ENCODE results near the gene CATSPER1.
"Not testable (repeated sequence)": the region's sequence is repeated elsewhere in the genome, so short reads cannot be mapped to it uniquely, and the experiment has no call there.

The CATSPER1 gene

GRCh38 chr11:66020212-66020611 is 6.1 kb downstream of the CATSPER1 start:
- DNase-seq = no peak

DNA sequence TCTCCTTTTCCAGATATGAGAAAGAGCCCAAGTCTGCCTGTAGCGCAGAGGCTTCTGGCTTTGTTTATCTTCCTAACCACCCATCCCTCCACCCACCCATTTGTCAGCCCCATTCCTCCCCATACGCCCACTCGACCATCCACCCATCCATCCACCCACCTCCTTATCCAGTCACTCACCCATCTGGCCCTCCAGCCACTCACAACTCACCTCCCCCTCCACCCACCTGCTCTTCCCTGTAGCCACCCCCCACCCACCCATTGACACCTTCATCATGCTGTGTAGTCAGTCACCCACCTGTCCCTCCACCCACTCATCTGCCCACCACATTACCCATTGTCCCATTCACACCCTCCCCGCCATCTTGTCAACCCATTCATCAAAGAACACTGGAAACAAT is 9.0 kb downstream of the CATSPER1 start:
- DNase-seq = no peak

DNA sequence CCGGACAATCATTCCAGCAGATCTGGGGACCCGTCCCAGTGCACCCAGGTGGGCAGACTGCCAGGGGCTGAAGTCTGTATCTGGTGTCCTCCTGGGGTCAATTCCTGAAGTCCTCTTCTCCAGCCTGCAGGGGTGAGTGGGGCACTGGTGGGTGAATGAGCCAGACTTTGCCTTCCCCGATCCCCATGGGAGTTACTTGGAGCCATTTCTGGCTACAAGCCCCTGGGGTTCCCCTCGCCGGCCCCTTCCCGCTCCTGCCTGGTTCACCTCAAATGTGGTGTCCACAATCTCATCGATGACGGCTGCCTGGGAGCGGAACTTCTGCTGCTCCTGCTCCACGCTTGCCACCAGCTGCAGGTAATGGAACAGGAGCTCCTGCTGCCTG is 9.5 kb downstream of the CATSPER1 start:
- DNase-seq = no peak

DNA sequence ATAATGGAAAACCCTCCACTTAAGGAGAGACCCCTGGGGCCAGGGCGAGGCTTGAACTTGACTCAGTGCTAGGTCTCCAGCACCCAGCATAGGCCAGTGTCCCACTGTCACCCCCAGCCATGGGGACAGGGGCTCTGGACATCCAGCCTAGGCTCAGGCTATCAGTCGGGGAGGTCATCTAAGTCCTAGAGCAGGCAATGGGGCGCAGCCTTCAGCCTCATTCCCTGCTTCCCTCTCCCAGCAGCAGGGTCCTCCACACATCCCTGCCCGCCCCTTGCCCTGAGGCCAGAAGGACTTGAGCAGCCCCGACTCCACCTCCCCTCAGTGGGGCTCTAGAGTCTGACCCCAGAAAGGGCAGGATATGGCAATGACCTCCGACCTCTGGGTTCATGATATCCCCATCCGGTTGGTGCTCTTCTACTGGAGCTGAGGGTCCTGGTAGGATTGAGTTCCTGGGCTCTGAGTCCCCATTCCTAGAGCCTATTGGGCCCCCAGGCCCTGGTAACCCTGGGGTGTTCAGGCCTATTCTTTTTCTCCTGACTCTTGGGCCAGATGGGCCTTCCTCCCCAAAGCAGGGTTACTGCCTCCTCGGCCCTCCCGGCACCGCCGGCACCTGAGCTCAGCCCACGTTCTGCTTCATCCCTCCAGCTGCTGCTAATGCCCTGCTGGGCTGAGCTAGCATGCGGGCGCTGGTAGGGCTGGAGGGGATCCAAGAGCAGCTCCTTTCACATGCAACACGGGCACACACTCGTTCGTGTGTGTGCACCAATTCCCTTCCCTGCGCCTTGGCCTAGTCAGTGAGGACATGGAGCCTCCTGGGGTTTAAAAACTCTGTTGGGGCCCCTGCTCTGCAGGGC is 10.1 kb downstream of the CATSPER1 start:
- DNase-seq = no peak

GRCh38 chr11:66015454-66015881 is 10.8 kb downstream of the CATSPER1 start:
- no peak for DNase-seq

- DNase-seq = no peak
Observed at GRCh38 chr11:66014804-66015453, 11.3 kb downstream of the CATSPER1 start.

- DNase-seq = no peak
Observed at GRCh38 chr11:66013762-66014100, 12.5 kb downstream of the CATSPER1 start.

DNA sequence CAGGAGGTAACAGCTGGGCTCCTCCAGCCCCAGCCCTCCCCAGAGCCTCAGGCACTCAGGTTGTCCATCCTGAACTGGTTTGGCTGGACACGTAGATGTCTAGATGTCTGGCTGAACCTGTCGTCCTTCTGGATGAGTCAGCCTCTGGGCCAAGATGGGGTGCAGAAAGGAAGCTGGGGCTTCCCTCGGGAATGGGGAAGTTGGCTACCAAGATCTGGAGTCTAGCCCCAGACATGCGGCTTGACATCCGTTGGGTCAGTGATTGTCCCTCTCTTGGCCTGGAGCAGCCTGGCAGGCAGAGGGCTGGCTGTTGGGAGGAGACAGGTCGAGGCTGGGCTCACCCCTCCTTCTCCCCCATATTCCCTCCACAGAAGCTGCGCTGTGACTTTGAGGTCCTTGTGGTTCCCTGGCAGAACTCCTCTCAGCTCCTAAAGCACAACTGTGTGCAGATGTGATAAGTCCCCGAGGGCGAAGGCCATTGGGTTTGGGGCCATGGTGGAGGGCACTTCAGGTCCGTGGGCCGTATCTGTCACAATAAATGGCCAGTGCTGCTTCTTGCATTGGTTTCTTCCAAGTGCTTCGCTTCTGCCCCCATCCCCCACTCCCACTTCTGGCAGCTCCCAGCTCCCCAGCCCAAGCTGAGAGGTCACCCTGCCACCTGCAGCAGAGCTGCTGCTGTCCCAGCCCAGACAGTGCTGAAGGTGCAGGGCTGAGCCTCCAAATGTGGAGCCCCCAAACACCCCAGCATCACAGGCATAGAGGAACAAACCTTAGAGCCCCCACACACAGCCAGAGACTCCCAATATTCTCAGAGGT is 13.1 kb downstream of the CATSPER1 start:
- DNase-seq = no peak

GRCh38 chr11:66012371-66012945 is 13.8 kb downstream of the CATSPER1 start:
- no peak for DNase-seq

- no peak for DNase-seq
Observed at GRCh38 chr11:66011785-66012303, 14.4 kb downstream of the CATSPER1 start, which contains the start of gene CST6. Gene CST6 (plus strand): TSS chr11:66012008. CDS start chr11:66012045, 37 bp downstream.

DNA sequence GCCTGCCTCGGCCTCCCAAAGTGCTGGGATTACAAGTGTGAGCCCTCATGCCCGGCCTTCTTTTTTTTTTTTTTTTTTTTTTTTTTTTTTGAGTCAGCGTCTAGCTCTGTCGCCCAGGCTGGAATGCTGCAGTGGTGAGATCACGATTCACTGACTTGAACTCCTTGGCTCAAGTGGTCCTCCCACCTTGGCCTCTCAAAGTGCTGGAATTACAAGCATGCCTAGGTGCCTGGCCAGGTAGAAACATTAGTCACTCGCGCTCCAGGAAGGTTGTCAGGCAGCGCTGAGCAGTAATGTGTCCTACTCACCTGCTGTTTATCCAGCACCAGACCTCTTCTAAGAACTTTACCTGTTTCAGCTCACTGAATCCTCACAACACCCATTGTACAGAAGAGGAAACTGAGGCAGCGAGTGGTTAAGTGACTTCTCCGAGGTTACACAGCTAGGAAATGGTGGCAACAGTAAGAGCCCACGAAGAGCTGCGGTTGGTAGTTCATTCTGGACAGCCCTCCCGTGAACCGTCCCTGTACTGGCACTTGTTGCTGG is 15.0 kb downstream of the CATSPER1 start:
- DNase-seq = no peak

- not testable (repeated sequence) for DNase-seq
Observed at GRCh38 chr11:66010036-66010435, 16.2 kb downstream of the CATSPER1 start.

GRCh38 chr11:66008468-66009101 is 17.7 kb downstream of the CATSPER1 start:
- DNase-seq = no peak

DNA sequence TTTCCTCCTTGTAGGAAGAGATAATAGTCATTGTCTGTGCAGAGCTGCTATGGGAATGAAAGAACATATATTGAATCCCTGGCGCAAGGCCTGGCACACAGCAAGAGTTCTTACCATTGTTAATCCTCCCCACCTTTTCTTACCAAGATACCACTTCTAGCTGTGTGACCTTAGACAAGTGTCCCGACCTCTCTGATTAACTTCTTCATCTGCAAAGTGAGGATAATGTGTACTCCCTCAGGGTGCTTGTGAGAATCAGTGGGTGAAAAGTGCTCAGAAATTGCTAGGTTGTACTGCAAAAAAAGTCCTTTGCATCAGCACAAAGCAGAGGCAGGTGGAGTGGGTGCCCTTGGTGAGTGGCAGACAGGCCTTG is 18.2 kb downstream of the CATSPER1 start:
- DNase-seq = no peak

DNA sequence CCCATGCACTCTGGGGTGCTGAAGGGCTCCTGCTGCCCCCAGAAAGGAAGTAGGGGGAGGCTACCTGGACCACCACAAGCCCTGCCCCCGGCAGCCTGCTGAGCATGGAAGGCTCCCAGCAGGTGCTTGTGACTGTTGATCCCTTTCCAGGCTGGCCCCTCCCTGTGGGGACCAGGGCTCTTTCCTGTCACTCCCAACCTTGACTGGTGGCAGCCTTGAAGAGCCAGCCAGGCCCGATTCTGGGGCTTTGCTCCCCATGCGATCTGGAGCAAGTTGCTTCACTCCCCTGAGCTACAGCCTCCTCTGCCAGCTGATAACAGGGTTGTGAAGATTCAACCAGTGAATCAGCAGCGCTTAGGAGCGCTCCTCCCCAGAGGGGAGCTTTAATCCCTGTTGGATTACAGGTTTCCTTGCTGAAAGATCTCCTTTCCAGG is 19.1 kb downstream of the CATSPER1 start:
- DNase-seq = no peak

DNA sequence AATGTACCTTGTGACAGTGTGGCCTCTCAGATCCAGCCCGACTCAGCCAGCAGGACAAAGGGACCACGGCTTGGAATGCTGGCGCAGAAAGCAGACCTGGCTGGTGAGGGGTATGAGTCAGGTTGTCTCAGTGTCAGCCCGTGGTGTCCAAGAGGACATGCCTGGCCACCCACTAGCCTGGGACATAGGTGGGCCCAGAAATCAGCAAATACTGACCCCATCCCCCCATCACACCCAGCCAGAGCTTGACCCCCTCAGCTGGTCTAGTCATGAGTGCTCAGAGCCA is 19.4 kb downstream of the CATSPER1 start:
- DNase-seq = no peak

DNA sequence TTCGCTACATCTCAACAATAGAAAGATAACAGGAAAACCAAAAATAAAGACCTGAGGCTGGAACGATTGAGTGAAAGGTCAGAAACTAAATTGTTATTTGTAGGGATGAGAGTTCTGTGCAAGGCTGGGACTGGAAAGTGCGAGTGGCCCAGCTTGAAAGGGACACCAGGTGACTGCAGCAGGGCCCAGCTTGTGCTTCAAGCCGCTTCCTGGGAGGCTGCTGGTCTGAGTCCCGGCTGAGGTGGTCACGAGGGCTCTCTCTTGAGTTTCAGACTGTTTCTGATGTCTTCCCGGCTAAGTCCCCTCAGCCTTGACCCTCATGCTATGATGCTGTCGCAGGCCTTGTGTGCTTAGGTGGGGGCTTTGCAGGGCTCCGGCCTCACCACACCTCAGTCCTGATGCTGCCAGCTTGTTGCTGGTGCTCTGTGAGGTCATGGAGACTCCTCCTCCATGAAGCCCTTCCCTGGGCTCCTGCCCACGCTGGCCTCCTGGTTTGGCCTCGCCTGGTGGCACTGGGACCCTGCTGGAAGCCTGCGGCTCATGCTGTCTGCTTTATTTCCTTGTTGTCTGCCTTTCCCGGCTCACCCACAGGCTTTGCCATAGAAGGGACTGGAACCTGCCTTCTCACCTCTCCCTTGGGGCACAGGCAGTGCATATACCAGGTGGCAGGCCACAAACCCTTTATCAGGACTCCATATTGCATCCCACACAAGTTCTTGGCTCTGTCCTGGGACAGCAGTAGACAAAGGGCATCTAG is 20.0 kb downstream of the CATSPER1 start:
- no peak for DNase-seq

GRCh38 chr11:66004186-66004585 is 22.1 kb downstream of the CATSPER1 start:
- no peak for DNase-seq

DNA sequence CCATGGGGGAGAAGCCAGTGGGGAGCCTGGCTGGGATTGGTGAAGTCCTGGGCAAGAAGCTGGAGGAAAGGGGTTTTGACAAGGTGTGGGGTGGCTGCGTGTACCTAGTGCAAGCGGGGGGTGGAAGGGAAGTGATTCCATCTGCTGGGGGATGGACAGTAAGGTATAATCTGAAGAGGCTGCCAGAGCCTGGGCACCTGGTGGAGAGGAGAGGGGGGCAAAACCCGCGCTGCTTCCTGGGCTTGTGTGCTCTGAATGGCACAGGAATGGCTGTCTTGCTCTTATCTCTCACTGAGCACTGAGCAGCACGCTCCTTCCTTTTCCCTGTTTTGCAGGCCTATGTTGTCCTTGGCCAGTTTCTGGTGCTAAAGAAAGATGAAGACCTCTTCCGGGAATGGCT is 23.0 kb downstream of the CATSPER1 start:
- DNase-seq = no peak

GRCh38 chr11:66002648-66003225 is 23.5 kb downstream of the CATSPER1 start:
- no peak for DNase-seq
